Activated CD8-positive, alpha-beta T cell treated with anti-CD3 and anti-CD28 coated beads for 36 hours (primary cell): Measurements from ENCODE around the gene TAGLN2. TPM values are rescaled to one million over a fixed set of nuclear protein-coding genes. Genes with fewer than 3 reads are reported as not detected.

Experiments
- ATAC-seq: fragments of 200-7000 bp; cut with Tn5 transposase; one replicate; pipeline ENCODE4 v1.10.0; 2021; ENCODE audit warnings: mild to moderate bottlenecking, moderate library complexity
- CTCF ChIA-PET: fragments of 350-600 bp; sonication (Branson Sonifier 250); formaldehyde crosslinking; loops from one replicate; lab custom pipeline; 2021; ENCODE audit warnings: antibody characterized with exemption; lab: Charles Lee
- POLR2A ChIA-PET: fragments of 350-600 bp; sonication (Branson Sonifier 250); formaldehyde crosslinking; loops from one replicate; lab custom pipeline; 2021; ENCODE audit warnings: antibody characterized with exemption; lab: Charles Lee
- DNase-seq: peaks from one replicate; pipeline ENCODE4 v3.0.0-alpha.2; 2020
- H3K27ac Mint-ChIP-seq: one replicate; pipeline ENCODE4 v1.8.0; 2021; ENCODE audit warnings: mild to moderate bottlenecking, mixed read lengths
- H3K27me3 Mint-ChIP-seq: one replicate; pipeline ENCODE4 v1.8.0; 2021; ENCODE audit warnings: mixed read lengths
- H3K36me3 Mint-ChIP-seq: one replicate; pipeline ENCODE4 v1.8.0; 2021; ENCODE audit warnings: low read depth, mixed read lengths
- H3K4me1 Mint-ChIP-seq: one replicate; pipeline ENCODE4 v1.8.0; 2021; ENCODE audit warnings: low read depth, mixed read lengths
- H3K4me3 Mint-ChIP-seq: one replicate; pipeline ENCODE4 v1.8.0; 2021; ENCODE audit warnings: mild to moderate bottlenecking, moderate library complexity, mixed read lengths
- H3K9me3 Mint-ChIP-seq: one replicate; pipeline ENCODE4 v1.8.0; 2021; ENCODE audit warnings: mixed read lengths
- intact Hi-C: fragments of 100-400 bp; cut with micrococcal nuclease; formaldehyde crosslinking; loops from one replicate; pipeline ENCODE4 v1.10.0; 2022
- total RNA-seq, 2 experiments: library from RNA; stranded (reverse); gene quantifications; one replicate each; pipeline ENCODE4 v1.2.3, GENCODE V29; 2021
- TF ChIP-seq, protein P1 (sequence below): fragments of 200-600 bp; IDR thresholded peaks from one replicate; pipeline ENCODE4 v1.8.0; 2022; ENCODE audit warnings: antibody characterized with exemption, mild to moderate bottlenecking

Gene TAGLN2
- total RNA-seq, 2 experiments from 2014 or later = 475 to 482 TPM

DNA sequence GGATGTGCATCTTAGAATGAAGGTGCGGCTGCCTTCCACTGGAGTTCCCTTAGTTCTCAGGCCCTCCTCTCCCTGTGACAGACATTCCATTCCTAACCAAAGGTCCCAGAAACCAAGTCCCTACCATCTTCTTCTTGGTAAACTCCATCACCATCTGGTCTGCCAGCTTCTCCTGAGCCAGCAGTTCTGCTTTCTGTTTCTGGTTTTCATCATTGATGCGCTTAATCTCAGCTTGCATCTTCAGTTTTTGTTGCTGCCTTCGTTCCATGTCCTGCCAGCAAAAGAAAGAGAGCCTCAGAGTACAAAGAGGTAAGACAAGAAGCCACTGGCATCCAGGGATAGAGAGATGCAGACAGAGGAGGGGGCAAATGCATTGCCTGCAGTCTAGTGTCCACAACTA, 44.9 kb downstream of the TAGLN2 start:
- DNase-seq = no peak
- intact Hi-C loops = no loop called here
- Mint-ChIP-seq H3K27me3 (no peaks in the 10 kb centered on the region), H3K9me3 (no peaks in the 10 kb centered on the region), H3K4me1 (no peaks in the 10 kb centered on the region), H3K4me3 (no peak overlapping the region), H3K36me3 (no peaks in the 10 kb centered on the region), H3K27ac (no peak overlapping the region)
- ChIA-PET CTCF (interaction anchor here (1.0 to 5.7 kb wide), 3 partner anchors 11 to 82 kb away, joined by 4 to 47 read pairs (median 13); no protein-coding TSS in a partner anchor), POLR2A (no interaction called here)
- no peak for ATAC-seq
- TF ChIP-seq, protein P1, sequence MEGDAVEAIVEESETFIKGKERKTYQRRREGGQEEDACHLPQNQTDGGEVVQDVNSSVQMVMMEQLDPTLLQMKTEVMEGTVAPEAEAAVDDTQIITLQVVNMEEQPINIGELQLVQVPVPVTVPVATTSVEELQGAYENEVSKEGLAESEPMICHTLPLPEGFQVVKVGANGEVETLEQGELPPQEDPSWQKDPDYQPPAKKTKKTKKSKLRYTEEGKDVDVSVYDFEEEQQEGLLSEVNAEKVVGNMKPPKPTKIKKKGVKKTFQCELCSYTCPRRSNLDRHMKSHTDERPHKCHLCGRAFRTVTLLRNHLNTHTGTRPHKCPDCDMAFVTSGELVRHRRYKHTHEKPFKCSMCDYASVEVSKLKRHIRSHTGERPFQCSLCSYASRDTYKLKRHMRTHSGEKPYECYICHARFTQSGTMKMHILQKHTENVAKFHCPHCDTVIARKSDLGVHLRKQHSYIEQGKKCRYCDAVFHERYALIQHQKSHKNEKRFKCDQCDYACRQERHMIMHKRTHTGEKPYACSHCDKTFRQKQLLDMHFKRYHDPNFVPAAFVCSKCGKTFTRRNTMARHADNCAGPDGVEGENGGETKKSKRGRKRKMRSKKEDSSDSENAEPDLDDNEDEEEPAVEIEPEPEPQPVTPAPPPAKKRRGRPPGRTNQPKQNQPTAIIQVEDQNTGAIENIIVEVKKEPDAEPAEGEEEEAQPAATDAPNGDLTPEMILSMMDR = no peak

- TF ChIP-seq, protein P1 = no peak
- Mint-ChIP-seq H3K4me3 (no peak overlapping the region), H3K27me3 (no peaks in the 10 kb centered on the region), H3K27ac (no peak overlapping the region), H3K36me3 (no peaks in the 10 kb centered on the region), H3K9me3 (no peaks in the 10 kb centered on the region), H3K4me1 (no peaks in the 10 kb centered on the region)
- intact Hi-C loops = no loop called here
- ATAC-seq (no peak), DNase-seq (no peak)
- ChIA-PET CTCF (interaction anchor here (1.0 to 5.7 kb wide), 3 partner anchors 12 to 81 kb away, joined by 4 to 47 read pairs (median 13); no protein-coding TSS in a partner anchor), POLR2A (no interaction called here)
Measured at GRCh38 chr1:159879977-159880376, 45.3 kb downstream of the TAGLN2 start.

DNA sequence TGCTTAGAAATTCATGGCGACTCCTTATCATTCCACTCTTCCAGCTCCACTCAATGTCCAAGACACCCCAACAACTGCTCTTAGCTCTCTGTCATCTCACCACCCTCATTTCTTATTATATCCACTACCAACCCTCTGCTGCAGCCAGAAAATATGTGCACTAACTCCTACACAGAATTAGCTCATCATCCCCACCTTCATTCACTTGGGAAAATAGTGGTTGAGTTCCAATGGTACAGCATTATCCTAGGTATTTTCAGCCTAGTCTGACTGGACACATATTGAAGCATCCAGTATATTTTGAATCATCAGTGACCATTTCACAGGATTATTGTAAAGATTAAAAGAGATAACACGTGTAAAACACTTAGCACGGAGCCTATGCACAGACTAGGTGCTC, 46.2 kb downstream of the TAGLN2 start:
- intact Hi-C loops = no loop called here
- no peak for DNase-seq
- H3K36me3 Mint-ChIP-seq = no peaks in the 10 kb centered on the region
- no peak overlapping the region for H3K4me3 Mint-ChIP-seq
- ATAC-seq = no peak
- ChIA-PET POLR2A (interaction anchor here (1.4 kb wide), 1 partner anchor 46 kb away, joined by 4 read pairs; the partner anchor contains the start of gene TAGLN2), CTCF (interaction anchor here (5.7 kb wide), 1 partner anchor 12 kb away, joined by 47 read pairs; no protein-coding TSS in a partner anchor)
- H3K27ac Mint-ChIP-seq = no peak overlapping the region
- H3K9me3 Mint-ChIP-seq = no peaks in the 10 kb centered on the region
- no peaks in the 10 kb centered on the region for H3K4me1 Mint-ChIP-seq
- TF ChIP-seq, protein P1 = no peak
- H3K27me3 Mint-ChIP-seq = no peaks in the 10 kb centered on the region

DNA sequence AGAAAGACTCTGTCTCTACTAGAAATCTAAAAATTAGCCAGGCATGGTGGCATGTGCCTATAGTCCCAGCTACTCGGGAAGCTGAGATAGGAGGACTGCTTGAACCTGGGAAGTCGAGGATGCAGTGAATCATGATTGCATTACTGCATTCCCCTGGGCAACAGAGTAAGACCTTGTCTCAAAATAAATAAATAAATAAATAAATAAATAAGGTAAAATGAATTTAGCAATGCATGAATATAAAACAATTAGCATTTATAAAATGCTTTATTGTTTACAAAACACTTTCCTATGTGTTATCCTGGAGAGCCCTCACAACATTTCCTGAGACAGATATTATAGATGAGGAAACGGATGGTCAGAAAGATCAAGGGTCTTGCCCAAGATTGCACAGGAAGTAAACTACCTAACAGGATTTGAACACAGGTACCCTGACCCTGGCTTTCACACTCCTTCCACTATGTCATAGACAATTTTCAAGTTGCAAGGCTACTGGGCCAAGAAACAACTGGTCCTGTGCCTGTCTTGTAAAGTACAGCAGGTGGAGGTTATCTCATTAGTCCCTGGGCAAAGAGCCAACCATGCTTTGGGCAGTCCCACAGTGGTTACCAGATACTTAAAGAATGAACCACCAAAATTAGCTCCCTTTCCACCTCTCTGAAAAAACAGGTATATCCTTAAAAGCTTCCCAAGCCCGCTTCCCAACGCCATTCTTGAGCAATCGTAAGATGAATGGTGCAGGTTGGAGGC, 47.4 kb downstream of the TAGLN2 start:
- intact Hi-C loops = no loop called here
- CTCF ChIA-PET = interaction anchor here (5.7 kb wide), 1 partner anchor 14 kb away, joined by 47 read pairs; no protein-coding TSS in a partner anchor
- TF ChIP-seq, protein P1 = no peak

More for the DNA sequence above, 47.4 kb downstream of the TAGLN2 start:
- no peak for ATAC-seq
- DNase-seq = no peak
- Mint-ChIP-seq H3K27ac (no peak overlapping the region), H3K9me3 (no peaks in the 10 kb centered on the region), H3K36me3 (no peaks in the 10 kb centered on the region), H3K4me1 (no peaks in the 10 kb centered on the region), H3K4me3 (no peak overlapping the region), H3K27me3 (no peaks in the 10 kb centered on the region)
- POLR2A ChIA-PET = interaction anchor here (1.4 kb wide), 1 partner anchor 47 kb away, joined by 4 read pairs; the partner anchor contains the start of gene TAGLN2
